K562 (cell line): ENCODE results near the gene PMM1. TPM values are rescaled to one million over a fixed set of nuclear protein-coding genes. Genes with fewer than 3 reads are reported as not detected.

Experiments
- AFF1 ChIP-seq, 2 experiments: fragments of 450-650 bp; IDR thresholded peaks; 2 replicates each; pipeline ENCODE4 v1.6.1; 2018; ENCODE audit warnings: mild to moderate bottlenecking in 2 of 2, low read depth in 1 of 2; ENCODE audit not compliant: partially characterized antibody in 2 of 2
- CHAMP1 ChIP-seq: fragments of 450-650 bp; IDR thresholded peaks from 2 replicates; pipeline ENCODE4 v1.6.1; 2016; ENCODE audit warnings: mild to moderate bottlenecking
- CHD4 ChIP-seq: fragments of 200-600 bp; sonication (generic); IDR thresholded peaks from 3 replicates; pipeline ENCODE4 v1.6.1; 2012; ENCODE audit warnings: low read depth, mild to moderate bottlenecking, mixed read lengths, low read length, inconsistent platforms; ENCODE audit not compliant: insufficient read depth, insufficient replicate concordance, poor library complexity, severe bottlenecking
- CLOCK ChIP-seq: fragments of 250-450 bp; sonication (Bioruptor Pico); IDR thresholded peaks from 2 replicates; pipeline ENCODE4 v1.4.0; 2020; ENCODE audit warnings: mild to moderate bottlenecking, moderate library complexity, borderline replicate concordance
- DIDO1 ChIP-seq: fragments of 450-650 bp; IDR thresholded peaks from 2 replicates; pipeline ENCODE4 v1.6.1; 2016; ENCODE audit warnings: low read depth, missing biosample characterization, missing genetic modification characterization
- DMBX1 ChIP-seq: fragments of 250-450 bp; sonication (Bioruptor Pico); IDR thresholded peaks from 2 replicates; pipeline ENCODE4 v1.8.0; 2022; ENCODE audit warnings: inconsistent platforms, mild to moderate bottlenecking, moderate library complexity, borderline replicate concordance
- ESRRA ChIP-seq: fragments of 450-650 bp; IDR thresholded peaks from 2 replicates; pipeline ENCODE4 v1.6.1; 2014; ENCODE audit warnings: low read depth, mild to moderate bottlenecking, moderate library complexity, borderline replicate concordance
- JUNB ChIP-seq: fragments of 450-650 bp; formaldehyde crosslinking; conservative IDR thresholded peaks from 2 replicates; pipeline ENCODE4 v1.4.0; 2020; ENCODE audit warnings: mild to moderate bottlenecking
- KLF10 ChIP-seq: fragments of 250-450 bp; sonication (Bioruptor Pico); IDR thresholded peaks from 2 replicates; pipeline ENCODE4 v1.6.1; 2021; ENCODE audit warnings: matching md5 sums
- POLR2AphosphoS5 ChIP-seq: IDR thresholded peaks from 2 replicates; pipeline ENCODE4 v1.6.1; 2011; ENCODE audit warnings: mild to moderate bottlenecking, low read depth, low read length, moderate library complexity; ENCODE audit not compliant: control insufficient read depth, insufficient read depth
- PREB ChIP-seq: sonication (generic); formaldehyde crosslinking; IDR thresholded peaks from 2 replicates; pipeline ENCODE4 v1.8.1; 2023; ENCODE audit warnings: mild to moderate bottlenecking, missing genetic modification reagents
- TFE3 ChIP-seq: fragments of 450-650 bp; formaldehyde crosslinking; IDR thresholded peaks from 2 replicates; pipeline ENCODE4 v1.4.0; 2020; ENCODE audit warnings: mild to moderate bottlenecking, mixed read lengths
- ZNF124 ChIP-seq: sonication (generic); formaldehyde crosslinking; IDR thresholded peaks from 2 replicates; pipeline ENCODE4 v1.8.1; 2022; ENCODE audit warnings: missing genetic modification reagents
- ZNF316 ChIP-seq: fragments of 450-650 bp; IDR thresholded peaks from 2 replicates; pipeline ENCODE4 v1.6.1; 2016
- ZNF354B ChIP-seq: fragments of 250-450 bp; sonication (Bioruptor Pico); IDR thresholded peaks from 2 replicates; pipeline ENCODE4 v1.4.0; 2020
- polyA plus RNA-seq, 8 experiments: library from polyadenylated mRNA; depleted of rRNA in 4 of 8; stranded (reverse) in 5 of 8; unstranded in 3 of 8; fragments of >200 nt; fragmentation: Nextera tagmentation in 2 of 8; fragmentation: Illumina TruSeq in 1 of 8; extraction: Ambion mirVana in 2 of 8; extraction: Trizol in 1 of 8; gene quantifications; 2 replicates each; pipeline versions ENCODE4 v1.2.1 to v1.2.3, GENCODE V29; 2011 to 2014; ENCODE audit warnings: inconsistent platforms in 1 of 8, missing spikeins in 1 of 8
- total RNA-seq, 7 experiments: library from RNA; depleted of rRNA in 6 of 7; stranded (reverse); fragments of >200 nt in 6 of 7; fragmentation: Illumina TruSeq in 2 of 7; extraction: Trizol in 2 of 7; gene quantifications; 2 replicates each; pipeline versions ENCODE4 v1.2.1 to v1.2.3, GENCODE V29; 2011 to 2021; ENCODE audit warnings: low replicate concordance in 1 of 7

PMM1 gene
- total and polyA plus RNA-seq, 9 of the 15 experiments (the other 6 are each of a cell fraction or from before 2014, with no cell fraction given): 10.2 to 31.7 (median 20.3) TPM

- TF ChIP-seq AFF1 (IDR thresholded peaks at IDR 0.05; ENCODE audit: low read depth in 1 of 2, partially characterized antibody in 2 of 2) (no peak), ZNF316 (no peak), ZNF354B (CRISPR knock-in tag) (no peak), ZNF124 (no peak), CLOCK (CRISPR knock-in tag) (no peak), ESRRA (no peak), PREB (no peak), TFE3 (CRISPR knock-in tag) (no peak), DMBX1 (no peak), KLF10 (CRISPR knock-in tag) (no peak), CHAMP1 (no peak), DIDO1 (tag) (no peak), CHD4 (no peak), JUNB (CRISPR knock-in tag) (no peak), POLR2AphosphoS5 (peak; percentile 67)
These were observed 31.0 kb upstream of the PMM1 start, which contains the start of gene DESI1 (continued) for GRCh38 chr22:41620589-41621098.
